H9 (cell line): ENCODE results near the gene RALGDS. TPM values are rescaled to one million over a fixed set of nuclear protein-coding genes. Genes with fewer than 3 reads are reported as not detected.

Source experiments
- DNase-seq: peaks from one replicate; pipeline ENCODE4 v3.0.0-alpha.2; 2017
- H2AFZ ChIP-seq: one replicate; pipeline ENCODE4 v1.6.1; 2013; ENCODE audit warnings: mild to moderate bottlenecking, low read length, control low read depth, moderate library complexity
- H2AK5ac ChIP-seq: 2 replicates; pipeline ENCODE4 v1.6.1; 2013; ENCODE audit warnings: low read length, control low read depth, mixed read lengths; ENCODE audit not compliant: insufficient read length
- H2BK120ac ChIP-seq: one replicate; pipeline ENCODE4 v1.6.1; 2013; ENCODE audit warnings: low read depth, mild to moderate bottlenecking, low read length, control low read depth, inconsistent platforms; ENCODE audit not compliant: poor library complexity, severe bottlenecking
- H2BK12ac ChIP-seq: 2 replicates; pipeline ENCODE4 v1.6.1; 2013; ENCODE audit warnings: low read length, control low read depth, mixed read lengths, low read depth; ENCODE audit not compliant: insufficient read length
- H2BK15ac ChIP-seq: 2 replicates; pipeline ENCODE4 v1.6.1; 2013; ENCODE audit warnings: low read depth, low read length, control low read depth
- H2BK20ac ChIP-seq: one replicate; pipeline ENCODE4 v1.6.1; 2013; ENCODE audit warnings: low read depth, mild to moderate bottlenecking, low read length, control low read depth, inconsistent platforms; ENCODE audit not compliant: poor library complexity, severe bottlenecking
- H2BK5ac ChIP-seq: 2 replicates; pipeline ENCODE4 v1.6.1; 2013; ENCODE audit warnings: low read length, control low read depth, mixed read lengths; ENCODE audit not compliant: insufficient read length
- H3K14ac ChIP-seq: 2 replicates; pipeline ENCODE4 v1.6.1; 2013; ENCODE audit warnings: low read length, control low read depth; ENCODE audit not compliant: insufficient read depth
- H3K18ac ChIP-seq: 2 replicates; pipeline ENCODE4 v1.6.1; 2013; ENCODE audit warnings: low read depth, mild to moderate bottlenecking, mixed read lengths, low read length, control low read depth; ENCODE audit not compliant: insufficient read length
- H3K23ac ChIP-seq: 2 replicates; pipeline ENCODE4 v1.6.1; 2013; ENCODE audit warnings: low read length, control low read depth, mixed read lengths, low read depth; ENCODE audit not compliant: insufficient read length
- H3K23me2 ChIP-seq: 2 replicates; pipeline ENCODE4 v1.6.1; 2013; ENCODE audit warnings: low read depth, mild to moderate bottlenecking, mixed read lengths, low read length, control low read depth; ENCODE audit not compliant: insufficient read length, poor library complexity, severe bottlenecking
- H3K27ac ChIP-seq: 2 replicates; pipeline ENCODE4 v1.5.1; 2013; ENCODE audit warnings: low read length, control low read depth, mixed read lengths, low read depth; ENCODE audit not compliant: insufficient read length
- H3K27me3 ChIP-seq: 2 replicates; pipeline ENCODE4 v1.6.1; 2013; ENCODE audit warnings: low read length, control low read depth, inconsistent platforms; ENCODE audit not compliant: insufficient read depth
- H3K4ac ChIP-seq: 2 replicates; pipeline ENCODE4 v1.6.1; 2013; ENCODE audit warnings: low read depth, mild to moderate bottlenecking, control low read depth, inconsistent platforms, low read length, moderate library complexity
- H3K4me1 ChIP-seq: 2 replicates; pipeline ENCODE4 v1.6.1; 2013; ENCODE audit warnings: low read length, control low read depth, inconsistent platforms; ENCODE audit not compliant: insufficient read depth
- H3K4me2 ChIP-seq: 2 replicates; pipeline ENCODE4 v1.6.1; 2013; ENCODE audit warnings: low read length, control low read depth, mixed read lengths; ENCODE audit not compliant: insufficient read length, insufficient read depth
- H3K56ac ChIP-seq: 2 replicates; pipeline ENCODE4 v1.6.1; 2013; ENCODE audit warnings: low read depth, mild to moderate bottlenecking, mixed read lengths, low read length, control low read depth; ENCODE audit not compliant: insufficient read length
- H3K79me1 ChIP-seq: 2 replicates; pipeline ENCODE4 v1.6.1; 2013; ENCODE audit warnings: low read depth, mild to moderate bottlenecking, moderate library complexity, low read length, control low read depth, inconsistent platforms; ENCODE audit not compliant: insufficient read depth, poor library complexity, severe bottlenecking
- H3K79me2 ChIP-seq: 2 replicates; pipeline ENCODE4 v1.6.1; 2013; ENCODE audit warnings: low read length, control low read depth, inconsistent platforms; ENCODE audit not compliant: insufficient read depth
- H3K9ac ChIP-seq: 2 replicates; pipeline ENCODE4 v1.6.1; 2013; ENCODE audit warnings: low read length, control low read depth, mixed read lengths; ENCODE audit not compliant: insufficient read length; ENCODE audit errors: extremely low read depth
- H3K9me3 ChIP-seq: one replicate; pipeline ENCODE4 v1.6.1; 2013; ENCODE audit warnings: low read depth, low read length, inconsistent platforms; ENCODE audit not compliant: control insufficient read depth
- H3T11ph ChIP-seq: one replicate; pipeline ENCODE4 v1.6.1; 2013; ENCODE audit warnings: mild to moderate bottlenecking, low read length, control low read depth, inconsistent platforms
- H4K20me1 ChIP-seq: one replicate; pipeline ENCODE4 v1.6.1; 2013; ENCODE audit not compliant: control insufficient read depth, insufficient read length, insufficient read depth
- H4K5ac ChIP-seq: 2 replicates; pipeline ENCODE4 v1.6.1; 2013; ENCODE audit warnings: low read depth, mild to moderate bottlenecking, mixed read lengths, low read length, control low read depth; ENCODE audit not compliant: insufficient read length
- H4K8ac ChIP-seq: replicated peaks from 2 replicates; pipeline ENCODE4 v1.6.1; 2013; ENCODE audit warnings: low read length, control low read depth, mixed read lengths, low read depth; ENCODE audit not compliant: insufficient read length
- H4K91ac ChIP-seq: 2 replicates; pipeline ENCODE4 v1.6.1; 2013; ENCODE audit warnings: low read depth, mild to moderate bottlenecking, moderate library complexity, mixed read lengths, low read length, control low read depth; ENCODE audit not compliant: insufficient read length
- H3K27ac Mint-ChIP-seq, 3 experiments: 2 replicates in 2 of 3; 3 replicates in 1 of 3; pipeline ENCODE4 v1.8.0; 2020 to 2021; ENCODE audit warnings: mixed read lengths in 3 of 3, mild to moderate bottlenecking in 1 of 3, moderate library complexity in 1 of 3
- H3K27me3 Mint-ChIP-seq: 2 replicates; pipeline ENCODE4 v1.8.0; 2021; ENCODE audit warnings: low read depth, mild to moderate bottlenecking, moderate library complexity, mixed read lengths
- H3K36me3 Mint-ChIP-seq, 3 experiments: 2 replicates in 2 of 3; 3 replicates in 1 of 3; pipeline ENCODE4 v1.8.0; 2020 to 2021; ENCODE audit warnings: low read depth in 3 of 3, mixed read lengths in 3 of 3; ENCODE audit not compliant: insufficient read depth in 1 of 3
- H3K4me1 Mint-ChIP-seq, 2 experiments: 2 replicates each; pipeline ENCODE4 v1.8.0; 2020; ENCODE audit warnings: mixed read lengths in 2 of 2
- H3K4me3 Mint-ChIP-seq, 2 experiments: 2 replicates in 1 of 2; 3 replicates in 1 of 2; pipeline ENCODE4 v1.8.0; 2020 to 2021; ENCODE audit warnings: mild to moderate bottlenecking in 2 of 2, mixed read lengths in 2 of 2, moderate library complexity in 1 of 2
- H3K9me3 Mint-ChIP-seq, 2 experiments: 2 replicates in 1 of 2; 3 replicates in 1 of 2; pipeline ENCODE4 v1.8.0; 2020; ENCODE audit warnings: mild to moderate bottlenecking in 2 of 2, mixed read lengths in 2 of 2, moderate library complexity in 1 of 2
- WGBS: extraction: QIAGEN DNeasy Blood & Tissue Kit; methylation state at CpG from one replicate; pipeline ENCODE4 v1.1.7; 2013; ENCODE audit warnings: missing lambda C conversion rate, low lambda C conversion rate, mixed read lengths; ENCODE audit not compliant: insufficient read length; ENCODE audit errors: extremely low coverage; 5-methylcytosine and 5-hydroxymethylcytosine counted together
- total RNA-seq: library from RNA; stranded (reverse); gene quantifications from 2 replicates; pipeline ENCODE4 v1.2.1, GENCODE V29; 2021
- TF ChIP-seq, protein P1 (sequence below): fragments of 200-600 bp; sonication (generic); conservative IDR thresholded peaks from 3 replicates; pipeline ENCODE4 v1.8.0; 2021; ENCODE audit warnings: antibody characterized with exemption, mild to moderate bottlenecking

The RALGDS gene
- total RNA-seq, 1 experiment from 2014 or later = 21.3 TPM

DNA sequence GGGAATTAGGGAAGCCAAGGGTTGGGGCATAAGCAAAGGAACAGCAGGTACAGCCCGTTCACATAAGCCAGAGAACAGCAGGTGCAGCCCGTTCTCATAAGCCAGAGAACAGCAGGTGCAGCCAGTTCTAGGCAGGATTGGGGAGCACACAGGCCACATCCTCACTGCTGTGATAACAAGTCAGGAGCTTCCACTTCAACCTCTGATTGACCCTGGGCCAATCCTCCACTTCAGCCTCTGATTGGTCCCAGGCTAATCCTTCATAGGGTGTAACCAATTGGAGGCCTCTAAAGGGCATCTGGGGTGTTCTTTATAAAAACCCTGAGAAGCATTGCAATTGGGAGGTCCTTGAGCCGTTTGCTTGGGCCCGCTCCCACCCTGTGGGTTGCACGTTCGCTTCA, 31.8 kb downstream of the RALGDS start:
- H3K27me3 ChIP-seq = no peaks in the 10 kb centered on the region
- H2AFZ ChIP-seq = no peak overlapping the region
- Mint-ChIP-seq H3K27ac (no peak overlapping the region; a peak in 1 of 7 replicates), H3K4me3 (no peak overlapping the region), H3K4me1 (0 out of 4 replicates have a peak, but pooled peaks cover 0 to 2% of the 10 kb centered on the region in 2 experiments), H3K27me3 (peaks cover 4% of the 10 kb centered on the region; the same call in 1 of the 2 replicates), H3K9me3 (no peaks in the 10 kb centered on the region), H3K36me3 (no peaks in the 10 kb centered on the region)
- no peak overlapping the region for H2BK20ac ChIP-seq
- H3K23me2 ChIP-seq = no peaks in the 10 kb centered on the region
- no peak overlapping the region for H2BK12ac ChIP-seq
- H3K4me2 ChIP-seq = no peak overlapping the region
- no peak overlapping the region for H3K23ac ChIP-seq
- no peak overlapping the region for H2BK120ac ChIP-seq
- TF ChIP-seq, protein P1, sequence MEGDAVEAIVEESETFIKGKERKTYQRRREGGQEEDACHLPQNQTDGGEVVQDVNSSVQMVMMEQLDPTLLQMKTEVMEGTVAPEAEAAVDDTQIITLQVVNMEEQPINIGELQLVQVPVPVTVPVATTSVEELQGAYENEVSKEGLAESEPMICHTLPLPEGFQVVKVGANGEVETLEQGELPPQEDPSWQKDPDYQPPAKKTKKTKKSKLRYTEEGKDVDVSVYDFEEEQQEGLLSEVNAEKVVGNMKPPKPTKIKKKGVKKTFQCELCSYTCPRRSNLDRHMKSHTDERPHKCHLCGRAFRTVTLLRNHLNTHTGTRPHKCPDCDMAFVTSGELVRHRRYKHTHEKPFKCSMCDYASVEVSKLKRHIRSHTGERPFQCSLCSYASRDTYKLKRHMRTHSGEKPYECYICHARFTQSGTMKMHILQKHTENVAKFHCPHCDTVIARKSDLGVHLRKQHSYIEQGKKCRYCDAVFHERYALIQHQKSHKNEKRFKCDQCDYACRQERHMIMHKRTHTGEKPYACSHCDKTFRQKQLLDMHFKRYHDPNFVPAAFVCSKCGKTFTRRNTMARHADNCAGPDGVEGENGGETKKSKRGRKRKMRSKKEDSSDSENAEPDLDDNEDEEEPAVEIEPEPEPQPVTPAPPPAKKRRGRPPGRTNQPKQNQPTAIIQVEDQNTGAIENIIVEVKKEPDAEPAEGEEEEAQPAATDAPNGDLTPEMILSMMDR = no peak
- H3K18ac ChIP-seq = no peak overlapping the region
- H4K5ac ChIP-seq = no peak overlapping the region
- no peak overlapping the region for H3K9ac ChIP-seq
- no peak overlapping the region for H3K56ac ChIP-seq
- H3K4ac ChIP-seq = no peak overlapping the region
- no peak overlapping the region for H4K8ac ChIP-seq
- no peak overlapping the region for H3K27ac ChIP-seq
- H3K9me3 ChIP-seq = no peaks in the 10 kb centered on the region
- no peaks in the 10 kb centered on the region for H3K79me1 ChIP-seq
- no peaks in the 10 kb centered on the region for H4K20me1 ChIP-seq
- WGBS = no CpG with 5 or more reads among the region's 6 CpGs
- no peak overlapping the region for H2AK5ac ChIP-seq
- H3T11ph ChIP-seq = no peak overlapping the region
- H4K91ac ChIP-seq = no peak overlapping the region
- no peak overlapping the region; the same call in 1 of the 2 replicates for H3K14ac ChIP-seq
- DNase-seq = peak; percentile 44
- H2BK5ac ChIP-seq = no peak overlapping the region
- H2BK15ac ChIP-seq = no peak overlapping the region
- no peaks in the 10 kb centered on the region for H3K79me2 ChIP-seq
- no peaks in the 10 kb centered on the region for H3K4me1 ChIP-seq
